IMR-90 (cell line): Measurements from ENCODE around the gene DYRK3. TPM values are rescaled to one million over a fixed set of nuclear protein-coding genes. Genes with fewer than 3 reads are reported as not detected.

Experiments used
- ATAC-seq: fragments of 200-7000 bp; cut with Tn5 transposase; 2 replicates; pipeline ENCODE4 v1.9.1; 2020; ENCODE audit warnings: low read depth, mild to moderate bottlenecking, moderate library complexity
- BruUV-seq: library from RNA; stranded (reverse); fragments of 400-500 nt; replicated peaks from 2 replicates; lab custom pipeline; 2021; lab: Mats Ljungman, UMichigan
- CTCF ChIA-PET: fragments of 300-600 bp; formaldehyde crosslinking; extraction: SDS; loops from one replicate; lab custom pipeline; 2021; ENCODE audit warnings: antibody characterized with exemption; lab: Yijun Ruan, JAX
- POLR2A ChIA-PET: fragments of 300-600 bp; sonication (Branson Sonifier 250); formaldehyde crosslinking; loops from one replicate; lab custom pipeline; 2022; ENCODE audit warnings: antibody characterized with exemption; ENCODE audit not compliant: unreplicated experiment; lab: Charles Lee
- DNase-seq: peaks from one replicate; pipeline ENCODE4 v3.0.0; 2013
- H2AFZ ChIP-seq: replicated peaks from 2 replicates; pipeline ENCODE3; 2013; ENCODE audit warnings: low read length, mild to moderate bottlenecking; ENCODE audit not compliant: poor library complexity
- H2AK5ac ChIP-seq: 2 replicates; pipeline ENCODE4 v1.6.1; 2013; ENCODE audit warnings: low read depth, low read length, inconsistent platforms
- H2AK9ac ChIP-seq: replicated peaks from 2 replicates; pipeline ENCODE3; 2013; ENCODE audit warnings: mild to moderate bottlenecking, low read depth, low read length, moderate library complexity; ENCODE audit not compliant: poor library complexity
- H2BK120ac ChIP-seq: 2 replicates; pipeline ENCODE4 v1.6.1; 2013; ENCODE audit warnings: low read depth, low read length, inconsistent platforms
- H2BK15ac ChIP-seq: 3 replicates; pipeline ENCODE4 v1.6.1; 2013; ENCODE audit warnings: low read depth, low read length, inconsistent platforms
- H2BK20ac ChIP-seq: 2 replicates; pipeline ENCODE4 v1.6.1; 2013; ENCODE audit warnings: low read depth, mild to moderate bottlenecking, inconsistent platforms, low read length, moderate library complexity
- H2BK5ac ChIP-seq: 2 replicates; pipeline ENCODE4 v1.6.1; 2013; ENCODE audit warnings: mild to moderate bottlenecking, low read depth, low read length, inconsistent platforms; ENCODE audit not compliant: poor library complexity, severe bottlenecking
- H3K14ac ChIP-seq: replicated peaks from 2 replicates; pipeline ENCODE4 v1.6.1; 2013; ENCODE audit warnings: low read depth, low read length, inconsistent platforms
- H3K18ac ChIP-seq: 2 replicates; pipeline ENCODE4 v1.6.1; 2013; ENCODE audit warnings: low read depth, low read length, control low read depth
- H3K23ac ChIP-seq: 2 replicates; pipeline ENCODE4 v1.6.1; 2013; ENCODE audit warnings: low read depth, low read length, inconsistent platforms
- H3K27ac ChIP-seq: 2 replicates; pipeline ENCODE4 v1.5.1; 2013; ENCODE audit warnings: mild to moderate bottlenecking, control low read depth, low read length; ENCODE audit not compliant: insufficient read depth
- H3K27me3 ChIP-seq: 2 replicates; pipeline ENCODE4 v1.6.1; 2013; ENCODE audit warnings: low read length; ENCODE audit not compliant: control insufficient read depth, insufficient read depth
- H3K36me3 ChIP-seq: 2 replicates; pipeline ENCODE4 v1.6.1; 2013; ENCODE audit warnings: low read length, mixed read lengths; ENCODE audit not compliant: control insufficient read depth, insufficient read depth
- H3K4ac ChIP-seq: 2 replicates; pipeline ENCODE4 v1.6.1; 2013; ENCODE audit warnings: low read depth, low read length, inconsistent platforms
- H3K4me1 ChIP-seq: 2 replicates; pipeline ENCODE4 v1.6.1; 2013; ENCODE audit warnings: low read length, mixed read lengths; ENCODE audit not compliant: control insufficient read depth, insufficient read depth
- H3K4me2 ChIP-seq: 2 replicates; pipeline ENCODE4 v1.6.1; 2013; ENCODE audit warnings: low read depth, mild to moderate bottlenecking, control low read depth, low read length, moderate library complexity
- H3K4me3 ChIP-seq: 2 replicates; pipeline ENCODE4 v1.5.1; 2013; ENCODE audit warnings: low read depth, mild to moderate bottlenecking, control low read depth, low read length, moderate library complexity; ENCODE audit not compliant: insufficient read depth
- H3K56ac ChIP-seq: 2 replicates; pipeline ENCODE4 v1.6.1; 2013; ENCODE audit warnings: low read length, inconsistent platforms; ENCODE audit not compliant: insufficient read depth; ENCODE audit errors: extremely low read depth
- H3K79me1 ChIP-seq, 2 experiments: 2 replicates each; pipeline ENCODE4 v1.6.1; 2013; ENCODE audit warnings: low read length in 2 of 2, inconsistent platforms in 1 of 2, low read depth in 1 of 2
- H3K9ac ChIP-seq: 2 replicates; pipeline ENCODE4 v1.6.1; 2013; ENCODE audit warnings: low read depth, low read length, control low read depth
- H3K9me1 ChIP-seq: 2 replicates; pipeline ENCODE4 v1.6.1; 2013; ENCODE audit warnings: low read length, inconsistent platforms; ENCODE audit not compliant: insufficient read depth
- H3K9me3 ChIP-seq: 2 replicates; pipeline ENCODE4 v1.6.1; 2013; ENCODE audit warnings: low read length; ENCODE audit not compliant: control insufficient read depth, insufficient read depth
- H4K20me1 ChIP-seq: 2 replicates; pipeline ENCODE4 v1.6.1; 2013; ENCODE audit warnings: low read length, inconsistent platforms; ENCODE audit not compliant: insufficient read depth
- H4K5ac ChIP-seq: 2 replicates; pipeline ENCODE4 v1.6.1; 2013; ENCODE audit warnings: mild to moderate bottlenecking, low read depth, low read length, control low read depth
- H4K8ac ChIP-seq, 2 experiments: 2 replicates each; pipeline ENCODE4 v1.6.1; 2013; ENCODE audit warnings: low read depth in 2 of 2, low read length in 2 of 2, control low read depth in 1 of 2, inconsistent platforms in 1 of 2
- H4K91ac ChIP-seq: 2 replicates; pipeline ENCODE4 v1.6.1; 2013; ENCODE audit warnings: low read depth, low read length, inconsistent platforms; ENCODE audit not compliant: insufficient read depth
- CHD1 ChIP-seq: IDR thresholded peaks from 2 replicates; pipeline ENCODE4 v1.6.1; 2012; ENCODE audit warnings: low read depth, low read length, improper control_type of control experiment
- FOS ChIP-seq: fragments of 150-350 bp; IDR thresholded peaks from 2 replicates; pipeline ENCODE4 v1.6.1; 2016; ENCODE audit warnings: low read depth, low read length
- MAFK ChIP-seq: IDR thresholded peaks from 2 replicates; pipeline ENCODE4 v1.6.1; 2012; ENCODE audit warnings: low read depth, low read length, improper control_type of control experiment
- MXI1 ChIP-seq: IDR thresholded peaks from 2 replicates; pipeline ENCODE4 v1.6.1; 2012; ENCODE audit warnings: low read depth, mild to moderate bottlenecking, low read length, moderate library complexity, borderline replicate concordance
- NFE2L2 ChIP-seq: fragments of 150-350 bp; IDR thresholded peaks from 2 replicates; pipeline ENCODE4 v1.6.1; 2016; ENCODE audit warnings: low read depth, mild to moderate bottlenecking, low read length
- RAD21 ChIP-seq: IDR thresholded peaks from 2 replicates; pipeline ENCODE4 v1.6.1; 2012; ENCODE audit warnings: low read length, improper control_type of control experiment
- RFX5 ChIP-seq: IDR thresholded peaks from 2 replicates; pipeline ENCODE4 v1.8.0; 2012; ENCODE audit warnings: low read depth, mild to moderate bottlenecking, low read length, moderate library complexity
- SMC3 ChIP-seq: fragments of 150-350 bp; IDR thresholded peaks from 2 replicates; pipeline ENCODE4 v1.6.1; 2016; ENCODE audit warnings: low read depth, mild to moderate bottlenecking, antibody characterized with exemption, low read length, moderate library complexity
- WGBS, 2 experiments: methylation state at CpG; one replicate each; pipeline versions ENCODE4 v1.1.5 to v1.1.7; 2013; ENCODE audit warnings: missing lambda C conversion rate in 2 of 2; ENCODE audit not compliant: insufficient read length in 1 of 2; ENCODE audit errors: extremely low coverage in 2 of 2; 5-methylcytosine and 5-hydroxymethylcytosine counted together
- dilution Hi-C: fragments of 300-500 bp; cut with HindIII; formaldehyde crosslinking; loops from one replicate; pipeline ENCODE4 v1.14.3; 2018; ENCODE audit warnings: low sequenced_read_pairs; ENCODE audit not compliant: unreplicated experiment
- in situ Hi-C: fragments of 300-500 bp; cut with MboI; formaldehyde crosslinking; loops from 3 replicates; pipeline ENCODE4 v1.14.3; 2019; ENCODE audit warnings: low sequenced_read_pairs, inconsistent platforms, mixed read lengths
- intact Hi-C: fragments of 100-400 bp; cut with micrococcal nuclease; formaldehyde crosslinking; loops from 2 replicates; pipeline ENCODE4 v1.10.0; 2022
- polyA plus RNA-seq, 3 experiments: library from polyadenylated mRNA; depleted of rRNA; stranded (reverse); fragments of >200 nt; gene quantifications; 2 replicates each; pipeline ENCODE4 v1.2.3, GENCODE V29; 2012; ENCODE audit warnings: low replicate concordance in 1 of 3
- total RNA-seq: library from RNA; depleted of rRNA; stranded (reverse); fragments of >200 nt; gene quantifications from 2 replicates; pipeline ENCODE4 v1.2.3, GENCODE V29; 2012
- TF ChIP-seq, protein P1 (sequence below): fragments of 150-350 bp; IDR thresholded peaks from 2 replicates; pipeline ENCODE4 v1.6.1; 2016; ENCODE audit warnings: low read depth, mild to moderate bottlenecking, low read length, moderate library complexity, borderline replicate concordance

Gene DYRK3
- total and polyA plus RNA-seq, 2 of the 4 experiments (the other 2 are of a cell fraction): 5.5 to 22.0 TPM

DNA sequence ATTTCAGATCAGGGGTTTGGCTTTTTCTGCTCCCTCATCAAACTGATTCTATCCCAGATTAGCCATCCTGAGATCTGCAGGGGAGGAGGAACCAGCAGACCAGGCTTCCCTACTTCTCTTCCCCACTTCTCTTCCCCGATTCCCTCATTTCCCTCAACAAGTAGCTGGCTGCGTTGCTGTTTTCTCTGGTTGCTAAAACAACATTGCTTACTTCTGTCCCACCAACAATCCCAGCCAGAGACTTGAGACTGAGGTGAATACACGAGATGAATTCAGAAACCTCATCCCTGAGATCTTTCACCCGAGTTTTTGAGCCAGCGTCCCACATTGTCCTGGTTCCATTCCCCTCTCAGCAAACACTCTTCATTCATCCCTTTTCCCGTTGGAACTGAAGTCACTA lies 22.4 kb downstream of the DYRK3 start:
- no peak overlapping the region for H3K4me2 ChIP-seq
- H2AK5ac ChIP-seq: no peak overlapping the region
- H4K91ac ChIP-seq: no peak overlapping the region
- no peaks in the 10 kb centered on the region; the same call in 1 of the 2 replicates for H3K9me1 ChIP-seq
- H2AFZ ChIP-seq: no peak overlapping the region
- ATAC-seq (no peak), DNase-seq (no peak)
- in situ Hi-C loops (no loop called here), dilution Hi-C loops (no loop called here), intact Hi-C loops (no loop called here)
- H2BK15ac ChIP-seq: no peak overlapping the region
- no peak overlapping the region for H2BK5ac ChIP-seq
- peaks cover 2% of the 10 kb centered on the region; the same call in 1 of the 2 replicates for H3K4me1 ChIP-seq
- BruUV-seq: no TSS peak
- no peak overlapping the region; the same call in 1 of the 2 replicates for H3K14ac ChIP-seq
- no peak overlapping the region for H3K9ac ChIP-seq
- no peak overlapping the region for H3K23ac ChIP-seq
- ChIA-PET POLR2A (interaction anchor here (0.6 kb wide), 1 partner anchor 18 kb away, joined by 3 read pairs; no protein-coding TSS in a partner anchor), CTCF (interaction anchor here (0.8 to 1.8 kb wide), 3 partner anchors 12 to 171 kb away, joined by 3 to 4 read pairs (median 3); partner anchors contain the start of gene DYRK3)
- no peaks in the 10 kb centered on the region for H3K79me1 ChIP-seq
- peaks cover 3% of the 10 kb centered on the region; the same call in 1 of the 2 replicates for H4K20me1 ChIP-seq
- H3K4ac ChIP-seq: no peak overlapping the region
- 100% methylated on average over 1 of the region's 6 CpGs; no CpG with 5 or more reads in 1 of the 2 experiments for WGBS, 2 experiments
- H4K8ac ChIP-seq: no peak overlapping the region
- no peak overlapping the region for H4K5ac ChIP-seq
- H3K4me3 ChIP-seq: no peak overlapping the region
- peaks cover 12% of the 10 kb centered on the region for H3K27me3 ChIP-seq
- H2BK120ac ChIP-seq: no peak overlapping the region
- H3K18ac ChIP-seq: no peak overlapping the region
- H3K9me3 ChIP-seq: peaks cover 2% of the 10 kb centered on the region; the same call in 1 of the 2 replicates
- H3K56ac ChIP-seq: no peak overlapping the region
- H3K27ac ChIP-seq: no peak overlapping the region
- no peak overlapping the region for H2BK20ac ChIP-seq
- H2AK9ac ChIP-seq: peak overlapping the region; percentile 24
- no peaks in the 10 kb centered on the region for H3K36me3 ChIP-seq
- TF ChIP-seq MXI1 (no peak), SMC3 (no peak), RFX5 (no peak), RAD21 (no peak), FOS (no peak), MAFK (no peak), NFE2L2 (no peak), CHD1 (no peak)
- TF ChIP-seq, protein P1, sequence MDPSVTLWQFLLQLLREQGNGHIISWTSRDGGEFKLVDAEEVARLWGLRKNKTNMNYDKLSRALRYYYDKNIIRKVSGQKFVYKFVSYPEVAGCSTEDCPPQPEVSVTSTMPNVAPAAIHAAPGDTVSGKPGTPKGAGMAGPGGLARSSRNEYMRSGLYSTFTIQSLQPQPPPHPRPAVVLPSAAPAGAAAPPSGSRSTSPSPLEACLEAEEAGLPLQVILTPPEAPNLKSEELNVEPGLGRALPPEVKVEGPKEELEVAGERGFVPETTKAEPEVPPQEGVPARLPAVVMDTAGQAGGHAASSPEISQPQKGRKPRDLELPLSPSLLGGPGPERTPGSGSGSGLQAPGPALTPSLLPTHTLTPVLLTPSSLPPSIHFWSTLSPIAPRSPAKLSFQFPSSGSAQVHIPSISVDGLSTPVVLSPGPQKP: no peak
